ENCODE results near the gene RILPL1.
"Not testable (repeated sequence)": the region's sequence is repeated elsewhere in the genome, so short reads cannot be mapped to it uniquely, and the experiment has no call there.

Gene RILPL1

GRCh38 chr12:123571343-123571813 is 37.9 kb upstream of the RILPL1 start:
- TF ChIP-seq CTCF (IDR thresholded peaks at IDR 0.05; ENCODE audit: insufficient read depth, low read depth, low read length, missing control alignments): no peak
- DNase-seq (ENCODE audit: low read depth): no peak
- H3K4me3 ChIP-seq (ENCODE audit: low read depth, low read length): no peak overlapping the region

- no peak for TF ChIP-seq CTCF (IDR thresholded peaks at IDR 0.05; ENCODE audit: insufficient read depth, low read depth, low read length, missing control alignments)
- no peak overlapping the region for H3K4me3 ChIP-seq (ENCODE audit: low read depth, low read length)
- DNase-seq (ENCODE audit: low read depth): no peak
These were observed 25.9 kb upstream of the RILPL1 start for GRCh38 chr12:123559468-123559867.

GRCh38 chr12:123558487-123558886 is 25.0 kb upstream of the RILPL1 start:
- not testable (repeated sequence) for DNase-seq (ENCODE audit: low read depth); H3K4me3 ChIP-seq (ENCODE audit: low read depth, low read length)

GRCh38 chr12:123554843-123555242 is 21.3 kb upstream of the RILPL1 start:
- H3K4me3 ChIP-seq (ENCODE audit: low read depth, low read length); DNase-seq (ENCODE audit: low read depth): not testable (repeated sequence)

- not testable (repeated sequence) for DNase-seq (ENCODE audit: low read depth); H3K4me3 ChIP-seq (ENCODE audit: low read depth, low read length)
These were observed 20.6 kb upstream of the RILPL1 start for GRCh38 chr12:123554136-123554535.

- no peak overlapping the region for H3K4me3 ChIP-seq (ENCODE audit: low read depth, low read length)
- DNase-seq (ENCODE audit: low read depth): no peak
- TF ChIP-seq CTCF (IDR thresholded peaks at IDR 0.05; ENCODE audit: insufficient read depth, low read depth, low read length, missing control alignments): no peak
These were observed 17.2 kb upstream of the RILPL1 start for GRCh38 chr12:123550700-123551099.

GRCh38 chr12:123548107-123548506 is 14.6 kb upstream of the RILPL1 start:
- H3K4me3 ChIP-seq (ENCODE audit: low read depth, low read length): no peak overlapping the region
- no peak for TF ChIP-seq CTCF (IDR thresholded peaks at IDR 0.05; ENCODE audit: insufficient read depth, low read depth, low read length, missing control alignments)
- no peak for DNase-seq (ENCODE audit: low read depth)

- H3K4me3 ChIP-seq (ENCODE audit: low read depth, low read length): no peak overlapping the region
- DNase-seq (ENCODE audit: low read depth): no peak
- no peak for TF ChIP-seq CTCF (IDR thresholded peaks at IDR 0.05; ENCODE audit: insufficient read depth, low read depth, low read length, missing control alignments)
These were observed 12.8 kb upstream of the RILPL1 start for GRCh38 chr12:123546281-123546680.

- DNase-seq (ENCODE audit: low read depth): no peak
- no peak for TF ChIP-seq CTCF (IDR thresholded peaks at IDR 0.05; ENCODE audit: insufficient read depth, low read depth, low read length, missing control alignments)
- no peak overlapping the region for H3K4me3 ChIP-seq (ENCODE audit: low read depth, low read length)
These were observed 10.0 kb upstream of the RILPL1 start for GRCh38 chr12:123543541-123543940.
